Kidney epithelial cell (primary cell): ENCODE data around the gene PPP5C. TPM values are rescaled to one million over a fixed set of nuclear protein-coding genes. Genes with fewer than 3 reads are reported as not detected.

ENCODE experiments used
- DNase-seq: peaks from one replicate; pipeline ENCODE4 v3.0.0-alpha.2; 2010; ENCODE audit warnings: low read depth
- H3K27me3 ChIP-seq: 2 replicates; pipeline ENCODE4 v1.6.0; 2011; ENCODE audit warnings: low read length; ENCODE audit not compliant: control insufficient read depth, insufficient read depth
- H3K36me3 ChIP-seq: 2 replicates; pipeline ENCODE4 v1.5.1; 2011; ENCODE audit warnings: low read length; ENCODE audit not compliant: control insufficient read depth, insufficient read depth
- H3K4me3 ChIP-seq: 2 replicates; pipeline ENCODE4 v1.5.1; 2011; ENCODE audit warnings: low read depth, mild to moderate bottlenecking, control low read depth, low read length
- CTCF ChIP-seq: IDR thresholded peaks from 2 replicates; pipeline ENCODE4 v1.5.1; 2011; ENCODE audit warnings: mild to moderate bottlenecking, moderate library complexity, low read length, control low read depth, inconsistent platforms; ENCODE audit not compliant: insufficient read depth, poor library complexity, severe bottlenecking
- total RNA-seq: library from RNA; depleted of rRNA; stranded (reverse); fragments of >200 nt; gene quantifications from 2 replicates; pipeline ENCODE4 v1.2.3, GENCODE V29; 2015

PPP5C gene
- total RNA-seq, 1 donor from 2014 or later: 68.2 TPM

DNA sequence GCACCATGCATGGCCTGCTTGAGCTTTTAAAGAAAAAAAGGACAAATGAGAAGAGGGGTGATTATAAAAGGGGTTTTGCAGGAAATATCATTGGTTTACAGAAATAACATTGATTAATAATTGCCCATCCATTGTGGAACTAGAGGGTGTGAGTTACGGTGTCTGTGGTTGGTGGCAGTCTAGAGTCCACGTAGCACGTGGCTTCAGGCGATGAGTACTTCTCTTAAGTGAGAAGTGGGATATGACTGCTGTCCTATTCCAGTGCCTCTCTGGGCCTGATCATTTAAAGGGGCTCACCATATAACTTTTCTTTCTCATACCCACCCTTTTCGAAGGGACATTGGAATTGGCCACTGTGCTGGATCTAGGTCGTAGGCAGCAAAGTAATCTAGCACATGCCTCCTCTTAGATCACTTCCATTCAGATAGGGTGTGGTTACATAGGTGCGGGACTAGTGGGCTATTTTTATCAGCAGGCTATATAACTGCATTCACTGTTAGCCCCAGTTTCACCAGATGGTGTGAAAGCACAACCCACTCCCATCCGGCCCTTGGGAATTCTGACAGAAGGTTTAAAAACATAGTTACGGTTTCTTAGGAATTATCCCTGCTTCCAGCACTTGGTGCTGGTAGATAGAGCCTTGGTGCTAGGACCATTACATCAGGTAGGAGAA is 19.9 kb downstream of the PPP5C start:
- Histone ChIP-seq H3K36me3 (no peaks in the 10 kb centered on the region), H3K27me3 (no peaks in the 10 kb centered on the region), H3K4me3 (no peak overlapping the region)
- DNase-seq: no peak
- TF ChIP-seq CTCF: no peak

DNA sequence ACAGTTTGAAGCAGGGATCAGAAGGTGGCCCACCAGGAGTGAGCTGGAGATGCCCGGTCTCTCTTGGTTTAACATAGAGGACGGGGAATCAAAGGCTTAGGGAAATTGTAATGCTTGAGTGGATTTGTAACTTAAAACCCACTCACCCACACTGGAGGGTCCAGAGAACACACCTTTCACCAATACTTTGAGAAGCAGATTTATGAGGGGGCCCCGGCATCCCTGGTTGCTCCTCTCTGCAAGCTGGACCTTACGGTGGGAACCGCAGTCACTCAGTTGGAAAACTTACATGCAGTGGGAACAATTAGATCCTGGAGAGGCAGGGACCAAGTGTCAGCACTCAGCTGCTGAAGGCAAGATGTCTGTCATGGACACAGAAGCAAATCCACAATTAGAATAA is 20.5 kb downstream of the PPP5C start:
- no peak for DNase-seq
- TF ChIP-seq CTCF: no peak
- H3K36me3 ChIP-seq: no peaks in the 10 kb centered on the region
- H3K27me3 ChIP-seq: no peaks in the 10 kb centered on the region
- H3K4me3 ChIP-seq: no peak overlapping the region

DNA sequence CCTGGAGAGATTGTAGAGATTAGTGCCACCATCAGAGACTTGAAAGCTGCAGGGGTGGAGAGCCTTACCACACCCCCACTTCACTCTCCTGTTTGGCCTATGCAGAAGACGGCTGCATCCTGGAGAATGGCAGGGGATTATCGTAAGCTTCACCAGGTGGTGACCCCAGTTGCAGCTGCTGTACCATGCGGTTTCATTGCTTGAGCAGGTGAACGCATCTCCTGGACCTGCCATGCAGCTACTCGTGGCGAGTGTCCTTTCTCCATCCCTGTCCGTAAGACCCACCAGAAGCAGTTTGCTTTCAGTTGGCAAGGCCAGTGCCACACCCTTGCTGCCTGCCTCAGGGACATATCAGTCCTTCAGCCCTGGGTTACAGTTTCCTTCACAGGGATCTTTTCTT is 21.2 kb downstream of the PPP5C start:
- H3K27me3 ChIP-seq: no peaks in the 10 kb centered on the region
- no peak for DNase-seq
- H3K36me3 ChIP-seq: no peaks in the 10 kb centered on the region
- TF ChIP-seq CTCF: no peak
- H3K4me3 ChIP-seq: no peak overlapping the region

DNA sequence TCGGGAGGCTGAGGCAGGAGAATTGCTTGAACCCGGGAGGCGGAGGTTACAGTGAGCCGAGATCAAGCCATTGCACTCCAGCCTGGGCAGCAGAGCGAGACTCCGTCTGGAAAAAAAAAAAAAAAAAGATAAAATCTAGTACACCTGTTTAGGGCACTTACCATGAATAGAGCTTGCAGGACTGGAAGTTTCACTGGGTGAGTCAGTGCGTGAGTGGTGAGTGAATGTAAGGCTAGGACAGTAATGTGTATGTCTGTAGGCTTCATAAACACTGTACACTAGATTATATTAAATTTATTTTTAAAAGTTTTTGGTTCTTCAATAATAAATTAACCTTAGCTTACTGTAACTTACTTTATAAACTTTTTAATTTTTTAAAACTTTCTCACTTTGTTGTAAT is 22.9 kb downstream of the PPP5C start:
- no peak for TF ChIP-seq CTCF
- Histone ChIP-seq H3K36me3 (no peaks in the 10 kb centered on the region), H3K27me3 (no peaks in the 10 kb centered on the region), H3K4me3 (no peak overlapping the region)
- DNase-seq: no peak

DNA sequence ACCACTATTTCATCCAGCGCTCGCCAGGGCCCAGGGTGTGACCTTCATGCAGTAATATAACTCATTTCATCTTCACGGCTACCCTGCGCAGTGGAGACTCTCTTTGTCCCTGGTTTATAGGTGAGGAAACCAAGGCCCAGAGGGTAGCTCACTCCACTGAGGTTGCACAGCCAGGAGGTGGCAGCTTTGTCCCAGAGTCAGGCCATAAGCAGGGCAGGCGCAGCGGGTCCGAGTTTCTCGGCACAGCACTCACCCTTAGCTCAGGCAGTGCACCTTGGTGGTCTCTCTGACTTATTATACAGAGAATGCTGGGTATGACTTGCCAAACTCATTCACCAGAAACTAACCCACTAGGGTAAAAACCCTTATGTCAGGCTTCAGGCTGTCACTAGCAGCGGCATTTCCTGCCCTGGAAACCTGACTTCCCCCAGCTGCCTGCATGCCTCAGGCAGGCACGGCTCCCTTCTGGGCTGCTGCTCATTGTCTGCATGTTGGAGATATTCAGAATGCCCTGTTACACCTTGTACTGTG is 24.5 kb downstream of the PPP5C start:
- no peaks in the 10 kb centered on the region for H3K27me3 ChIP-seq
- H3K36me3 ChIP-seq: peaks cover 2% of the 10 kb centered on the region
- no peak overlapping the region for H3K4me3 ChIP-seq
- DNase-seq: no peak
- TF ChIP-seq CTCF: no peak
